Hepatic stellate cell (primary cell): ENCODE data around the gene WDFY4.
A peak's percentile ranks its signal among the peaks of the same experiment; 100 is the strongest.
"Not testable (repeated sequence)": the region's sequence is repeated elsewhere in the genome, so short reads cannot be mapped to it uniquely, and the experiment has no call there.

Experiments
- DNase-seq: peaks from one replicate; pipeline ENCODE4 v3.0.0; 2011; ENCODE audit warnings: low spot score

WDFY4 gene

GRCh38 chr10:48684792-48685623 is at the start of gene WDFY4:
TSS of gene WDFY4 (plus strand) at chr10:48684873. CDS start at chr10:48709733, 24,860 bp downstream.
- DNase-seq, result no peak

GRCh38 chr10:48634984-48635557 is 49.6 kb upstream of the WDFY4 start:
- DNase-seq, result no peak

GRCh38 chr10:48636231-48636630 is 48.4 kb upstream of the WDFY4 start:
- DNase-seq, result no peak

- DNase-seq, result no peak
Observed at GRCh38 chr10:48636901-48637300, 47.8 kb upstream of the WDFY4 start.

- no peak for DNase-seq
Observed at GRCh38 chr10:48638158-48638557, 46.5 kb upstream of the WDFY4 start.

- no peak for DNase-seq
Observed at GRCh38 chr10:48638739-48639527, 45.7 kb upstream of the WDFY4 start.

GRCh38 chr10:48639632-48640031 is 45.0 kb upstream of the WDFY4 start:
- DNase-seq, result no peak

- DNase-seq, result no peak
Observed at GRCh38 chr10:48640326-48640725, 44.3 kb upstream of the WDFY4 start.

GRCh38 chr10:48641099-48641690 is 43.5 kb upstream of the WDFY4 start:
- not testable (repeated sequence) for DNase-seq

- DNase-seq, result no peak
Observed at GRCh38 chr10:48645600-48645999, 39.1 kb upstream of the WDFY4 start.

- DNase-seq, result not testable (repeated sequence)
Observed at GRCh38 chr10:48647073-48647472, 37.6 kb upstream of the WDFY4 start.

GRCh38 chr10:48648172-48648942 is 36.3 kb upstream of the WDFY4 start:
- DNase-seq, result no peak

GRCh38 chr10:48649349-48649944 is 35.2 kb upstream of the WDFY4 start:
- peak; percentile 34 for DNase-seq

GRCh38 chr10:48651293-48651692 is 33.4 kb upstream of the WDFY4 start:
- DNase-seq, result no peak

GRCh38 chr10:48651839-48652238 is 32.8 kb upstream of the WDFY4 start:
- DNase-seq, result no peak

GRCh38 chr10:48652344-48652743 is 32.3 kb upstream of the WDFY4 start:
- DNase-seq, result no peak

GRCh38 chr10:48653347-48653746 is 31.3 kb upstream of the WDFY4 start:
- no peak for DNase-seq

- no peak for DNase-seq
Observed at GRCh38 chr10:48653944-48654698, 30.6 kb upstream of the WDFY4 start.

- peak; percentile 70 for DNase-seq
Observed at GRCh38 chr10:48655411-48656240, 29.0 kb upstream of the WDFY4 start.
